GM23248 (cell line): ENCODE data around the gene CDH4. TPM values are rescaled to one million over a fixed set of nuclear protein-coding genes. Genes with fewer than 3 reads are reported as not detected.

Experiments
- DNase-seq: peaks from one replicate; pipeline ENCODE4 v3.0.0-alpha.2; 2015
- H2AFZ ChIP-seq: fragments of 200-600 bp; sonication (generic); 2 replicates; pipeline ENCODE4 v1.6.1; 2016; ENCODE audit warnings: antibody characterized with exemption
- H3F3A ChIP-seq: fragments of 200-600 bp; sonication (generic); 2 replicates; pipeline ENCODE4 v1.6.1; 2016; ENCODE audit warnings: mild to moderate bottlenecking, antibody characterized with exemption, mixed run types; ENCODE audit not compliant: insufficient read depth
- H3K27ac ChIP-seq: fragments of 200-600 bp; sonication (generic); 2 replicates; pipeline ENCODE4 v1.5.1; 2016; ENCODE audit warnings: mild to moderate bottlenecking
- H3K27me3 ChIP-seq: fragments of 200-600 bp; sonication (generic); replicated peaks from 2 replicates; pipeline ENCODE4 v1.6.1; 2016; ENCODE audit warnings: mild to moderate bottlenecking; ENCODE audit not compliant: insufficient read depth
- H3K36me3 ChIP-seq: fragments of 200-600 bp; sonication (generic); 2 replicates; pipeline ENCODE4 v1.6.1; 2016; ENCODE audit warnings: low read depth, mild to moderate bottlenecking
- H3K4me1 ChIP-seq: fragments of 200-600 bp; sonication (generic); 2 replicates; pipeline ENCODE4 v1.6.1; 2016; ENCODE audit warnings: mild to moderate bottlenecking; ENCODE audit not compliant: insufficient read depth
- H3K4me2 ChIP-seq: fragments of 200-600 bp; sonication (generic); one replicate; pipeline ENCODE4 v1.6.1; 2016; ENCODE audit warnings: mild to moderate bottlenecking; ENCODE audit not compliant: unreplicated experiment
- H3K4me3 ChIP-seq: fragments of 200-600 bp; sonication (generic); 2 replicates; pipeline ENCODE4 v1.5.1; 2016; ENCODE audit warnings: mild to moderate bottlenecking
- H3K79me2 ChIP-seq: fragments of 200-600 bp; sonication (generic); 2 replicates; pipeline ENCODE4 v1.6.1; 2016; ENCODE audit warnings: mild to moderate bottlenecking; ENCODE audit not compliant: insufficient read depth
- H3K9ac ChIP-seq: fragments of 200-600 bp; sonication (generic); 2 replicates; pipeline ENCODE4 v1.6.1; 2016; ENCODE audit warnings: mild to moderate bottlenecking
- H3K9me2 ChIP-seq: fragments of 200-600 bp; sonication (generic); 2 replicates; pipeline ENCODE4 v1.6.1; 2016; ENCODE audit warnings: mixed run types, mild to moderate bottlenecking, moderate library complexity; ENCODE audit not compliant: insufficient read depth
- H3K9me3 ChIP-seq: fragments of 200-600 bp; sonication (generic); one replicate; pipeline ENCODE4 v1.6.1; 2017; ENCODE audit warnings: low read depth
- H4K20me1 ChIP-seq: fragments of 200-600 bp; sonication (generic); 2 replicates; pipeline ENCODE4 v1.6.0; 2016; ENCODE audit not compliant: insufficient read depth
- EZH2 ChIP-seq: fragments of 200-600 bp; sonication (generic); IDR thresholded peaks from 2 replicates; pipeline ENCODE4 v1.6.1; 2018; ENCODE audit warnings: antibody characterized with exemption, mild to moderate bottlenecking; ENCODE audit not compliant: insufficient read depth, poor library complexity, severe bottlenecking
- EZH2phosphoT487 ChIP-seq: fragments of 200-600 bp; sonication (generic); IDR thresholded peaks from 2 replicates; pipeline ENCODE4 v1.6.1; 2018; ENCODE audit warnings: antibody characterized with exemption, moderate library complexity, mild to moderate bottlenecking, low read depth; ENCODE audit not compliant: insufficient read depth
- WGBS, 2 experiments: methylation state at CpG; one replicate each; pipeline ENCODE4 v1.1.6; 2015 to 2017; ENCODE audit warnings: low lambda C conversion rate in 2 of 2, low coverage in 1 of 2; ENCODE audit errors: missing lambda C conversion rate in 2 of 2; 5-methylcytosine and 5-hydroxymethylcytosine counted together
- in situ Hi-C: fragments of 300-500 bp; cut with MboI; formaldehyde crosslinking; loops from 2 replicates; pipeline ENCODE4 v1.15.0; 2020
- polyA plus RNA-seq: library from polyadenylated mRNA; unstranded; fragments of >200 nt; fragmentation: Nextera tagmentation; extraction: Ambion mirVana; gene quantifications from 2 replicates; pipeline ENCODE4 v1.2.1, GENCODE V29; 2016
- total RNA-seq: library from RNA; depleted of rRNA; stranded (reverse); fragments of >200 nt; shearing (Covaris generic); gene quantifications from 2 replicates; pipeline ENCODE4 v1.2.3, GENCODE V29; 2014

The CDH4 gene
- total and polyA plus RNA-seq, 2 experiments from 2014 or later = 1.1 to 3.9 TPM

- Histone ChIP-seq H3K4me1 (no peaks in the 10 kb centered on the region), H3K9me2 (no peaks in the 10 kb centered on the region), H3K27me3 (no peaks in the 10 kb centered on the region), H3K9ac (no peak overlapping the region), H4K20me1 (no peaks in the 10 kb centered on the region), H3K4me3 (no peak overlapping the region), H3K79me2 (no peaks in the 10 kb centered on the region), H3F3A (no peaks in the 10 kb centered on the region), H2AFZ (no peak overlapping the region), H3K4me2 (no peak overlapping the region), H3K36me3 (no peaks in the 10 kb centered on the region), H3K27ac (no peak overlapping the region), H3K9me3 (no peaks in the 10 kb centered on the region)
- TF ChIP-seq EZH2 = no peak
- TF ChIP-seq EZH2phosphoT487 = no peak
- 53 to 54% methylated on average over 13 of the region's 13 CpGs for WGBS, 2 experiments
- in situ Hi-C loops = no loop called here
- DNase-seq = no peak
These were observed 256.4 kb downstream of the CDH4 start for GRCh38 chr20:61508301-61509096.

GRCh38 chr20:61510778-61511330, 258.8 kb downstream of the CDH4 start:
- TF ChIP-seq EZH2 (no peak), EZH2phosphoT487 (no peak)
- H3K4me2 ChIP-seq = no peak overlapping the region
- in situ Hi-C loops = no loop called here
- no peaks in the 10 kb centered on the region for H3K79me2 ChIP-seq
- H3K36me3 ChIP-seq = no peaks in the 10 kb centered on the region
- H3K9ac ChIP-seq = no peak overlapping the region
- no peak for DNase-seq
- H3F3A ChIP-seq = no peaks in the 10 kb centered on the region
- H3K4me1 ChIP-seq = no peaks in the 10 kb centered on the region
- WGBS, 2 experiments = 57 to 68% methylated on average over 7 of the region's 7 CpGs
- H4K20me1 ChIP-seq = no peaks in the 10 kb centered on the region
- H3K27ac ChIP-seq = no peak overlapping the region
- H3K9me2 ChIP-seq = no peaks in the 10 kb centered on the region
- no peak overlapping the region for H2AFZ ChIP-seq
- H3K9me3 ChIP-seq = no peaks in the 10 kb centered on the region
- no peak overlapping the region for H3K4me3 ChIP-seq
- H3K27me3 ChIP-seq = no peaks in the 10 kb centered on the region

- Histone ChIP-seq H3K4me3 (no peak overlapping the region), H3K27me3 (no peaks in the 10 kb centered on the region), H3K4me1 (no peaks in the 10 kb centered on the region), H3K36me3 (no peaks in the 10 kb centered on the region), H3K9me2 (no peaks in the 10 kb centered on the region), H3F3A (no peaks in the 10 kb centered on the region), H2AFZ (no peak overlapping the region), H3K9me3 (no peaks in the 10 kb centered on the region), H3K79me2 (no peaks in the 10 kb centered on the region), H3K4me2 (no peak overlapping the region), H3K9ac (no peak overlapping the region), H3K27ac (no peak overlapping the region), H4K20me1 (no peaks in the 10 kb centered on the region)
- WGBS, 2 experiments = 65 to 69% methylated on average over 11 of the region's 11 CpGs
- in situ Hi-C loops = no loop called here
- no peak for DNase-seq
- no peak for TF ChIP-seq EZH2phosphoT487
- TF ChIP-seq EZH2 = no peak
These were observed 260.4 kb downstream of the CDH4 start for GRCh38 chr20:61512475-61512874.

GRCh38 chr20:61513124-61514017, 261.3 kb downstream of the CDH4 start:
- H3K9me3 ChIP-seq = no peaks in the 10 kb centered on the region
- in situ Hi-C loops = no loop called here
- 49 to 55% methylated on average over 17 of the region's 17 CpGs for WGBS, 2 experiments

More at GRCh38 chr20:61513124-61514017, 261.3 kb downstream of the CDH4 start:
- Histone ChIP-seq H4K20me1 (no peaks in the 10 kb centered on the region), H3K4me3 (no peak overlapping the region), H3K27me3 (no peaks in the 10 kb centered on the region), H3K36me3 (no peaks in the 10 kb centered on the region), H3K79me2 (no peaks in the 10 kb centered on the region), H3K27ac (no peak overlapping the region), H3F3A (no peaks in the 10 kb centered on the region), H3K4me2 (no peak overlapping the region), H3K9me2 (no peaks in the 10 kb centered on the region), H2AFZ (no peak overlapping the region), H3K4me1 (no peaks in the 10 kb centered on the region), H3K9ac (no peak overlapping the region)
- DNase-seq = no peak
- TF ChIP-seq EZH2 (no peak), EZH2phosphoT487 (no peak)
